HT-29 (cell line): ENCODE measurements around the gene IQSEC1. TPM values are rescaled to one million over a fixed set of nuclear protein-coding genes. Genes with fewer than 3 reads are reported as not detected.

Experiments
- DNase-seq: peaks from one replicate; pipeline ENCODE4 v3.0.0-alpha.2; 2015; ENCODE audit warnings: low spot score
- total RNA-seq: library from RNA; depleted of rRNA; stranded (reverse); fragments of >200 nt; shearing (Covaris generic); gene quantifications from 2 replicates; pipeline ENCODE4 v1.2.3, GENCODE V29; 2014

The IQSEC1 gene
- total RNA-seq, 1 experiment from 2014 or later, result 4.8 TPM

DNA sequence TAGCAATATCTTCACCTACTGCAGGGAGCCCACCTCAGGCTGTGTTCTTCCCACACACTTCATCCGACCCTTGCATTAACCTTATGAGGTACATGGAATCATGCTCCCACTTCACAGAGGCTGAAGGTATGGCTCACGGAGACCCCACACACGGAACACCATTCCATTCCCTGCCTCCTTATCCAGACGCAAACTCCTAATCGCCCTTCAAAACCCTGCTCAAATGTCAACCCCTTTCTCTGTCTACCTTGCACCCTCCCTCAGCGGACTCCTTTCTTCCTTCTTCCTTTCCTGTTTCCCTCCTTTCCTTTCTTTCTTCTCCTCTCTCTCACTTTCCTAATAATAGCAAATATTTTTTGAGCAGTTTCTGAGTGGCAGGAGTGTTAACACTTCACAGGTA, 23.8 kb downstream of the IQSEC1 start:
- DNase-seq, result no peak

GRCh38 chr3:13047296-13048165, 25.7 kb downstream of the IQSEC1 start:
- DNase-seq, result no peak

GRCh38 chr3:13046569-13047274, 26.5 kb downstream of the IQSEC1 start:
- no peak for DNase-seq

DNA sequence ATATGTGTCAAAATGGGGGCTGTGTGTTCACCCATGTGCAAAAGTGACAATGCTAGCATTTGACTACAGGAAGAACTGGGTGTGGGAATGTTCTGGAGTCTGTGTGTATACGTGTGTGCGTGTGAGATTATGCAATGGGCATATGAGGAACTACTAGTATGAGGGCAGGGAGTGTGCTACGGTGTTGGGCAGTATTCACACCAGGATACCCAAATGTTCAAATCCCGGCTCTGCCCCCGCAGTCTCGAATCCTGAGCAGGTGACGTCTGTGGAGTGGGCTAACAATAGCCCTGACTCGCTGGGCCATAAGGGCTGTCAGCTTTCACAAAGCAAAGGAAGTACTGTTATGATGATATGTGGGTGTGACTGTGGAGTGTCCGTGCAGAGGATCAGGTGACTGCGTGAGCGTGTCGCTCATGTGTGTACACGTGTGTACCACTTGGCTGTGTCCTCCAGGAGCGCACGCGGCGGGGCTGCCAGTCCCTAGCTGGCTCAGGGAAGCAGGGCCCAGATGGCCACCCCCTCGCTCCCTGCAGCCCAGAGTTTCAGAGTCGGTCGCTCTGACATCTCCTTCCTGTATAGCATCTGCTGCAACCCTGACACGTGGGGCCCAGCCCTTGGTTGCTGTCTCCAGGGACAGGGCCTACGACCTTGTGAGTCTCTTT, 27.2 kb downstream of the IQSEC1 start:
- DNase-seq, result no peak

DNA sequence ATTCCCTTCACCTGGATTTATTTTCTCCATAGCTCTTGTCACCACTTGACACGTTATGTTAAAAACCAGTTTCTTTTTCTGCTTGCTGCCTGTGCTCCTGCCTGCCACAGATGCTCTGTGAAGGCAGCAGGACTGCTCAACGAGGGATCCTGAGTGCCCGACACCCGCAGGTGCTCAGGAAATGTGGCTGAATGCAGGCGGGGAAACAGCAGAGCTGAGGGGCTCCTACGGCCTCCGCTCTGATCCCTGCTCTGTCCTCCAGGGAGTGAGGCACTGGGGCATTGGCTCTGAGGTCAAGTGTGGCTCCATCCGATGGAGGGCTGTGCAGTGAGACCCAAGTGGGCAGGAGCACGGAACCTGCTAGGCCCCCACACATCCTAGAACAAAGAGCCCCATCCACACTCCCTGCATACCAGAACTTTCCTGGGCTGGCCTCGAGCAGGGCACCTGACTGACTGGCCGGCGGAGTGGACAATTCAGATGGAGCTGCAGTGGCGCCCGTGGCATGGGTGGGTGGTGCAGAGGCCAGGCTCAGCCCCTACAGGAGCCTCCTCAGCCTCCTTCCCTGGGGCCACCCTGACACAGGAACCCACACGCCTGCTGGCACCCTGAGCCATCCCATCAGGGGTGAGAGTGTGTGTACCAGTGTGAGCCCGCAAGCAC, 27.9 kb downstream of the IQSEC1 start:
- no peak for DNase-seq

GRCh38 chr3:13044496-13045240, 28.6 kb downstream of the IQSEC1 start:
- DNase-seq, result no peak

DNA sequence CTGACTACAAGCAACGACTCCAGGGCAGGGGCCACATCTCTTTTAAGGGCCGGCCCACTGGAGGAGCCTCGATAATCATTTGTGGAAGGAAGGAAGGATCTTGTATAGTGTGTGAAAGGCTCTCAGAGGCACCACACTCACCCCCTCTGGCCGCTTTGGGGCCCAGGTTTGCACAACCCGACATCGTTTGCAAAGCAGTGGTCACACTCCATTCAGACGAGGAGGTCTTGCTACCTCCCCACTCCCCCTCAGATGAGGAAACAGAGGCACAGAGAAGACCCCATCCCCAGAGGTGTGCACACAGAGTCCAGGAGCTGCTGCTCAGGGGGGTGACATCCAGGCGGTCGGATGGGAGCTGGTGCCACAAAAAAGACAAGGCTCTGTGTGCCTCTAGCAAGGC, 29.6 kb downstream of the IQSEC1 start:
- no peak for DNase-seq

DNA sequence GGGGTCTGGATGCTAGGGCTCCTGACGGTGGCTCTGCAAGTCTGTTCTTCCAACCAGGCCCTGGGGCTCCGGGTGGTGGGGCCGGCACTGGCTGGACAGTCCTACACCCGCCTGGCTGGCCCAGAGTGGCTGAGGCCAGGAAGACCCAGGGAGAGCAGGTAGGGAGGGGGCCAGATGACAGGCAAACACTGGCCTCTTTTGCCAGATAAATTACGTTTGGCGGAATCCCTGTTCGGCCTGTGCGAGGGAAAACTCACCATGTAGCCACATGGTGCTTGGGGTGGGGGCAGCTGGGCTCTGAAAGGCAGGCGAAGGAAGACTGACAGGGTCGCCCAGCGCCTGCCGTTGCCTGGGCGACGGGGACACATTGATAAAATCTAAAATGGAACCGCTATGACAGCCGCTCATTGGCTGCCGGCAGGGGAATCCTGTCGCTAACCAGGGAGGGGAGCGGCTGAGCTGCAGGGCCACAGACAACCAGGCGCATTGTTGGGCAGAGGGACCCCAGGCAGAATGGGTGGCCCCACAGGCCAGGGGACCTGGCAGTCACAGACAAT, 30.4 kb downstream of the IQSEC1 start:
- DNase-seq, result no peak

DNA sequence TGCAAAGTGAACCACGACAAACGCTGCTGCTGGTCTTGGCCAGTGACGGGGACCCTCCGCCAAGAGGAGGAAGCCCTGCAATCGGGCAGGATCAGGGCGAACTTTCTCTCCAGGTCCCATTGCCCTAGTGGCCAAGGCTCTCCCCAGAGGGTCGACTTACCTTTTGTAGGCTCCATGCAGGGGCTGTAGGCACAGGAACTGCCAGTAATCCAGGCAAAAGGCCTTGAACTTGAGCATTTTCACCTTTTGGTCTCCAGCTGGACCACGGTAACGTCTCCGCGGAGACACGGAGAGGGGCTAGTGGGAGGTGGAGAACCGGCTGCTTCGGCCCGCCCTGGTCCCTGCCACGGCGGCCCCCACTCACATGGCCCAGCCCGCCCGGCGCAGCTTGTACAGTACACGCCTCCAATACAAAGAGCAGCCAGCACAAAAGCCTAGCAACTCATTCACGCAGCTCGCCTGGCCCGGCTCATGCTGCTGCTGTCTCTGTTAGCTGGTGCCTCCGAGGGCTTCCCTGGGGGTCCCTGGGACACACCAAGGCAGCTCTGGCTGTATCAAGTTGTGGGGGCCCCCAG, 31.0 kb downstream of the IQSEC1 start:
- DNase-seq, result no peak

- no peak for DNase-seq
Observed at GRCh38 chr3:13041113-13041776, 32.0 kb downstream of the IQSEC1 start.

DNA sequence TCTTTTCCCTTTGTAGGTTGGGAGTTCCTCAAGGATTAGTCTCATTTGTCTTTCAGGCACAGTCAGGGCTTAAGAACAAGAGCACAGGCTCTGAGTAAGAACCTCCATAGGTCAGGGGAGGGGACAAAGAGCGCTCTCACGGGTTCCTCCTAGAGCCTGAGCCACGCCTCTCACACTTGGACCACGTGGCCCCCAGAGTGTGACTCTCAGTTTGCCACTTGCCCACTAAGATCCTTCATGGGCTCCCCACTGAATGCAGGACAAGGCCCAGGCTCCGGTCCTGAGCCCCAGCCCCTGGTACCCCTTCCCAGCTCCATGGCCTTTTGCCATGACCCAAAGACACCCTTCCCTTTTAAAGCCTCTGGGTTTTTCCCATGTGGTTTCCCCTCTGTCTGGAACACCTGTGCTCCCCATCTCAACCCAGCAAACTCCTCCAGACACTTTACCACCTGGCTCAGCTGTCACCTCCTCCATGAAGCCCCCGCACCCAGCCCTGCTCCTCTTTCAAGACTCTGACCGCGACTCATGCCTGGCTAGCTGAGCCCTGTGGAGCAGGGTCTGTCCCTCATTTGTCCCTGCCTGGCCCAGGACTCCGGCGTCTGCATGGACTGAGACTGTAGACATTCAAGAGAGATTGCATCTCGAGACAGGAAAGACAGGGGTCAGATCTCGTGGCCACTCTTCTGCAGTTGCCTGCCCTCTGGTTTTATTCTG, 32.7 kb downstream of the IQSEC1 start:
- DNase-seq, result no peak

GRCh38 chr3:13039213-13039896, 33.9 kb downstream of the IQSEC1 start:
- no peak for DNase-seq

GRCh38 chr3:13037458-13038117, 35.6 kb downstream of the IQSEC1 start:
- DNase-seq, result no peak

- DNase-seq, result no peak
Observed at GRCh38 chr3:13034861-13035260, 38.4 kb downstream of the IQSEC1 start.

DNA sequence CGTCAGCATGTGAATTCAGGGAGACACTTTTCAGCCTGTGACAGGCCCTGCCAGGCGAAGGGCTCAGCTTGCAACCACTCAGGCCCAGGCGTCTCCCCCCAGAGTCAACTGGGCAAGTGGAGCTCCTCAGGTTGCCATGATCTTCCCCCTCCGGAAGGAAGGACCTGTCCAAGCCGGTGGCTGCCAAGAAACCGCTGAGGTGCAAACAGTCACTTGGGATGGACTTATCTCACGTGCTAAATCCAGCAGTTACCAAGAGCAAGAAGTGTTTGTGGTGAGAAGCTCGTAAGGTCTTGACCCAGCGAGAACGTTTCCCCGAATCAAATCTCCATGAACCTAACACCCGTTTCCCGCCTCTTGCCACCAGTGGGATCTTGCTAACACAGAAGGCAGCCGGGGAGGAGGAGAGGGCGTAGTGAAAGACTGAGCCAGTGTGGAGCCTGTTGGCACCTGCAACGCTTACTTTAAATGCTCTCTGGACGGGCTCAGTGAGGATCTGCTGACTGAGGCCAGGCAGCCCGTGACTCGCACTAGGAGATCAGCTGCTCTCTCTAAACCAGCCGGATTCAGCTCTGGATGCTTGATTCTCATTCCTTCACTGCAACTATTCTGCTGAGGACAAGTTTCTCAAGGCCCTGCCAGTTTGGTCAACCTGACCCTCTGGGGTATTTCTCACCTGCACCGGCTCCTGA, 39.0 kb downstream of the IQSEC1 start:
- DNase-seq, result no peak

GRCh38 chr3:13032206-13032605, 41.0 kb downstream of the IQSEC1 start:
- DNase-seq, result no peak

DNA sequence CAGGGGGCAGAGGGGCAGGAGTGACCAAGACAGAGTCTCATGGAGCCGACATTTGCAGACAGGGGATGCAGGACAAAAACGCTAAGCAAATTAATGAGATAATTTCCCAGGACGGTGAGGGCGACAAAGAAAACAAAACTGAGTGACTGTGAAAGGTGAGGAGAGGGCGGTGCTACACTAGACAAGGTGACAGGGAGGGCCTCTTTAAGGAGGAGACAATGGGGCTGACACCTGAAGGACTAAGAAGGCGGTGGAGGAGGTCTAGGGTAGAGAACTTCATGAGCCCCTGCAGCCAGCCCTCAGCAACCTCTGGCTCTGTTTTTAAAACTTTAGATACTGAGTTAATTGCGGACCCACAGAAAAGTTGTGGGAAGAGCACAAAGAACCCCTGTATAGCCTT, 41.6 kb downstream of the IQSEC1 start:
- DNase-seq, result no peak

- no peak for DNase-seq
Observed at GRCh38 chr3:13030684-13031083, 42.5 kb downstream of the IQSEC1 start.
